Smooth muscle cell (in vitro differentiated cells): ENCODE data around the gene GPR142. TPM values are rescaled to one million over a fixed set of nuclear protein-coding genes. Genes with fewer than 3 reads are reported as not detected.

Experiments
- DNase-seq: peaks from one replicate; lab custom pipeline; 2025; ENCODE audit not compliant: unreplicated experiment; lab: John Stamatoyannopoulos, UW
- H2AFZ ChIP-seq: fragments of 200-600 bp; sonication (generic); 2 replicates; pipeline ENCODE4 v1.6.0; 2016; ENCODE audit warnings: antibody characterized with exemption, low read depth, mild to moderate bottlenecking
- H3F3A ChIP-seq: fragments of 200-600 bp; sonication (generic); 2 replicates; pipeline ENCODE4 v1.6.0; 2017; ENCODE audit warnings: antibody characterized with exemption, low read depth
- H3K27ac ChIP-seq: fragments of 200-600 bp; sonication (generic); 2 replicates; pipeline ENCODE4 v1.5.1; 2016; ENCODE audit warnings: low read depth, mild to moderate bottlenecking
- H3K27me3 ChIP-seq: fragments of 200-600 bp; sonication (generic); 2 replicates; pipeline ENCODE4 v1.6.1; 2016; ENCODE audit warnings: low read depth, mild to moderate bottlenecking
- H3K36me3 ChIP-seq: fragments of 200-600 bp; sonication (generic); 2 replicates; pipeline ENCODE4 v1.5.1; 2016; ENCODE audit warnings: low read depth
- H3K4me1 ChIP-seq: fragments of 200-600 bp; sonication (generic); 2 replicates; pipeline ENCODE4 v1.5.1; 2016; ENCODE audit warnings: low read depth
- H3K4me2 ChIP-seq: fragments of 200-600 bp; sonication (generic); 2 replicates; pipeline ENCODE4 v1.6.0; 2016; ENCODE audit warnings: mild to moderate bottlenecking
- H3K4me3 ChIP-seq: fragments of 200-600 bp; sonication (generic); 2 replicates; pipeline ENCODE4 v1.5.1; 2016; ENCODE audit warnings: mild to moderate bottlenecking
- H3K79me2 ChIP-seq: fragments of 200-600 bp; sonication (generic); 2 replicates; pipeline ENCODE4 v1.6.0; 2016; ENCODE audit warnings: low read depth, mild to moderate bottlenecking
- H3K9ac ChIP-seq: fragments of 200-600 bp; sonication (generic); 2 replicates; pipeline ENCODE4 v1.6.0; 2016; ENCODE audit warnings: low read depth
- H3K9me3 ChIP-seq: fragments of 200-600 bp; sonication (generic); replicated peaks from 2 replicates; pipeline ENCODE4 v1.5.1; 2016; ENCODE audit warnings: low read depth
- H4K20me1 ChIP-seq: fragments of 200-600 bp; sonication (generic); 2 replicates; pipeline ENCODE4 v1.6.0; 2016; ENCODE audit warnings: low read depth
- CTCF ChIP-seq: fragments of 200-600 bp; sonication (generic); IDR thresholded peaks from 2 replicates; pipeline ENCODE4 v1.5.1; 2017; ENCODE audit warnings: borderline replicate concordance, mild to moderate bottlenecking, antibody characterized with exemption; ENCODE audit not compliant: insufficient read depth, poor library complexity, severe bottlenecking
- WGBS: methylation state at CpG from one replicate; pipeline ENCODE4 v1.1.7; 2016; ENCODE audit warnings: low lambda C conversion rate; 5-methylcytosine and 5-hydroxymethylcytosine counted together
- polyA plus RNA-seq: library from polyadenylated mRNA; unstranded; fragments of >200 nt; fragmentation: Nextera tagmentation; extraction: Ambion mirVana; gene quantifications from 2 replicates; pipeline ENCODE4 v1.2.1, GENCODE V29; 2016
- total RNA-seq: library from RNA; depleted of rRNA; stranded (reverse); fragments of >200 nt; gene quantifications from 2 replicates; pipeline ENCODE4 v1.2.3, GENCODE V29; 2014

GPR142 gene
- total and polyA plus RNA-seq, 2 experiments from 2014 or later, result not detected

GRCh38 chr17:74325743-74326379 lies 41.4 kb upstream of the GPR142 start, which contains the start of gene KIF19:
KIF19 (plus strand) TSS chr17:74326226; CDS start chr17:74326350, 124 bp downstream.
- WGBS, result 7% methylated on average over 59 of the region's 73 CpGs
- Histone ChIP-seq H3K4me1 (peaks cover 8% of the 10 kb centered on the region), H3F3A (no peaks in the 10 kb centered on the region), H3K79me2 (no peaks in the 10 kb centered on the region), H3K4me2 (peak within 1 kb of the TSS; percentile 82), H3K27me3 (peaks cover 64% of the 10 kb centered on the region), H3K36me3 (no peaks in the 10 kb centered on the region), H3K4me3 (peak within 1 kb of the TSS; percentile 41), H4K20me1 (no peaks in the 10 kb centered on the region), H3K9me3 (no peaks in the 10 kb centered on the region), H3K9ac (no peak within 1 kb of the TSS), H3K27ac (no peak within 1 kb of the TSS), H2AFZ (no peak within 1 kb of the TSS)
- TF ChIP-seq CTCF, result no peak
- no peak for DNase-seq

GRCh38 chr17:74326506-74326905 lies 40.8 kb upstream of the GPR142 start:
- peak overlapping the region; percentile 41 for H3K4me3 ChIP-seq
- H3K79me2 ChIP-seq, result no peaks in the 10 kb centered on the region
- no peak overlapping the region for H2AFZ ChIP-seq
- H3K9ac ChIP-seq, result no peak overlapping the region
- H4K20me1 ChIP-seq, result no peaks in the 10 kb centered on the region
- no peak for DNase-seq
- H3K27ac ChIP-seq, result no peak overlapping the region
- peaks cover 64% of the 10 kb centered on the region for H3K27me3 ChIP-seq
- WGBS, result 42% methylated on average over 9 of the region's 10 CpGs
- peaks cover 8% of the 10 kb centered on the region for H3K4me1 ChIP-seq
- H3K36me3 ChIP-seq, result no peaks in the 10 kb centered on the region
- H3F3A ChIP-seq, result no peaks in the 10 kb centered on the region
- TF ChIP-seq CTCF, result no peak
- H3K9me3 ChIP-seq, result no peaks in the 10 kb centered on the region
- H3K4me2 ChIP-seq, result peak overlapping the region; percentile 82

GRCh38 chr17:74328487-74328886 lies 38.8 kb upstream of the GPR142 start:
- Histone ChIP-seq H3K9me3 (no peaks in the 10 kb centered on the region), H3K36me3 (no peaks in the 10 kb centered on the region), H3F3A (no peaks in the 10 kb centered on the region), H3K9ac (no peak overlapping the region), H4K20me1 (no peaks in the 10 kb centered on the region), H3K27ac (no peak overlapping the region), H3K4me3 (no peak overlapping the region), H3K4me1 (peaks cover 8% of the 10 kb centered on the region), H3K79me2 (no peaks in the 10 kb centered on the region), H3K4me2 (no peak overlapping the region), H2AFZ (no peak overlapping the region), H3K27me3 (peaks cover 54% of the 10 kb centered on the region)
- WGBS, result 91% methylated on average over 3 of the region's 3 CpGs
- no peak for TF ChIP-seq CTCF
- DNase-seq, result no peak

GRCh38 chr17:74329378-74329777 lies 37.9 kb upstream of the GPR142 start:
- H2AFZ ChIP-seq, result no peak overlapping the region
- peaks cover 8% of the 10 kb centered on the region for H3K4me1 ChIP-seq
- H3K4me2 ChIP-seq, result no peak overlapping the region
- H3K4me3 ChIP-seq, result no peak overlapping the region
- H3K9me3 ChIP-seq, result no peaks in the 10 kb centered on the region
- H3K27ac ChIP-seq, result no peak overlapping the region
- no peak overlapping the region for H3K9ac ChIP-seq
- H3K79me2 ChIP-seq, result no peaks in the 10 kb centered on the region
- H3K36me3 ChIP-seq, result no peaks in the 10 kb centered on the region
- 96% methylated on average over 3 of the region's 3 CpGs for WGBS
- no peaks in the 10 kb centered on the region for H4K20me1 ChIP-seq
- no peaks in the 10 kb centered on the region for H3F3A ChIP-seq
- H3K27me3 ChIP-seq, result peaks cover 45% of the 10 kb centered on the region
- TF ChIP-seq CTCF, result no peak
- DNase-seq, result no peak
